ENCODE results near the gene KRTAP4-1. TPM values are rescaled to one million over a fixed set of nuclear protein-coding genes. Genes with fewer than 3 reads are reported as not detected.

Gene KRTAP4-1
- total RNA-seq, 1 donor from 2014 or later: not detected

DNA sequence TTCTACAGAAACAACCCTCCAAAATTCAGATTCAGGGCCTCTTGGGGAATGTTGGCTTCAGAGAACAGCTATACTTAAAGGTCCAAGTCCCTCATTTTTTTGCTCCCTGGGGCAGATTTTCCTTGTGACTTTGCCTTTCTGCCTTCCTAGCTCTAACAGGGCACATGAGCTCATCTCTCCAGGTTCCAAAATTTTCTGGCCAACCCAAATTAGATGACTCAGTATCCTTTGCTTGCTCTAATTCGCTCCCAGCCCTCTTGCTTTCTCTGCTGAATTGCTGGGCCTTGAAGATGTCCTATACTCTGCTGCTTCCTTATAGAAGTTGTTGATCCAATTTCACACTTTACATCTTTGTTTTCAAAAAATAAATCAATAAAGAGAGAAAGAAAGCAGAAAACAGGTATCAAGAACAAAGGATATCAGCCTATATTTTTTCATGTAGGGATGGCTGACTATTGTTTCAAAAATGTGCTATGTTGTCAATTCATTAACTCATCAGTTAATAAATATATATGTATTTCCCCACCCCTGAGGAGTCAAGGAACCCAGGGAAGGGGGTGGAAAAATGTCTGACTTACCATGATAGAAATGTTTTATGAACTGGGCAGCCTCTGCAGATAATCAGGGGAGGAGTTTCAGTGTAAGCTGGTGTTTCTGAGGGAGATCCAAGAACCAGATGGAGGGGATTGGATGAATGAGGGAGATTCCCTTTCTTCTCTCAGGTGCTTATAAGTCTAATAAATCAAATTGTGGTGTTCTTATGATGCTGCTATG lies 5.7 kb downstream of the KRTAP4-1 start:
- Mint-ChIP-seq H3K27ac (peak overlapping the region; percentile 9), H3K36me3 (ENCODE audit: low read depth) (no peaks in the 10 kb centered on the region), H3K4me1 (peaks cover 38% of the 10 kb centered on the region), H3K27me3 (no peaks in the 10 kb centered on the region), H3K9me3 (no peaks in the 10 kb centered on the region), H3K4me3 (no peak overlapping the region)
- TF ChIP-seq, protein P1, sequence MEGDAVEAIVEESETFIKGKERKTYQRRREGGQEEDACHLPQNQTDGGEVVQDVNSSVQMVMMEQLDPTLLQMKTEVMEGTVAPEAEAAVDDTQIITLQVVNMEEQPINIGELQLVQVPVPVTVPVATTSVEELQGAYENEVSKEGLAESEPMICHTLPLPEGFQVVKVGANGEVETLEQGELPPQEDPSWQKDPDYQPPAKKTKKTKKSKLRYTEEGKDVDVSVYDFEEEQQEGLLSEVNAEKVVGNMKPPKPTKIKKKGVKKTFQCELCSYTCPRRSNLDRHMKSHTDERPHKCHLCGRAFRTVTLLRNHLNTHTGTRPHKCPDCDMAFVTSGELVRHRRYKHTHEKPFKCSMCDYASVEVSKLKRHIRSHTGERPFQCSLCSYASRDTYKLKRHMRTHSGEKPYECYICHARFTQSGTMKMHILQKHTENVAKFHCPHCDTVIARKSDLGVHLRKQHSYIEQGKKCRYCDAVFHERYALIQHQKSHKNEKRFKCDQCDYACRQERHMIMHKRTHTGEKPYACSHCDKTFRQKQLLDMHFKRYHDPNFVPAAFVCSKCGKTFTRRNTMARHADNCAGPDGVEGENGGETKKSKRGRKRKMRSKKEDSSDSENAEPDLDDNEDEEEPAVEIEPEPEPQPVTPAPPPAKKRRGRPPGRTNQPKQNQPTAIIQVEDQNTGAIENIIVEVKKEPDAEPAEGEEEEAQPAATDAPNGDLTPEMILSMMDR (IDR thresholded peaks at IDR 0.05): no peak
- ATAC-seq (ENCODE audit: low read depth) (no peak), DNase-seq (no peak)
- intact Hi-C loops (cut with micrococcal nuclease): loop anchor here (5.0 kb wide), 1 partner anchor 47 kb away; no protein-coding TSS in a partner anchor
- ChIA-PET POLR2A (no interaction called here), CTCF (interaction anchor here (0.6 kb wide), 1 partner anchor 254 kb away, joined by 3 read pairs; no protein-coding TSS in a partner anchor)

DNA sequence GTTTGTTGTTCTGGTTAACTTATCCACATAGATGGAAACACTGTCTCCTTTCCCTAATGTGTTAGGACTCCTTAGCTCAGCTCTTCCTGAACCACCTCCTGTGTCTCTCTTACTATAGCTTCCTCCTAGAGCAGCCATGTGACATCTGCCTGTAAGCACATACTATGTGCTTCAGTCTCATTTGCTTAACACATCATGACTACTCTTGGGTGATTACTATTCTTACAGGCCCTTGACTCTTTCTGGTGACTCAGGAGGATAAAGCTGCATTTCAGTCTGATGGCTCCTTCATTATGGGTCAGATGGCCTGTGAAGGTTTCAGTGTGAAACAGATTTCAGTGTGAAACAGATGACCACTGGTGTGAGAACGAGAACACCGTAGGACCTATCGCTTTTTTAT lies 6.4 kb downstream of the KRTAP4-1 start:
- ChIA-PET POLR2A (no interaction called here), CTCF (interaction anchor here (0.6 kb wide), 1 partner anchor 255 kb away, joined by 3 read pairs; no protein-coding TSS in a partner anchor)
- DNase-seq: no peak
- peaks cover 39% of the 10 kb centered on the region for H3K4me1 Mint-ChIP-seq
- no peaks in the 10 kb centered on the region for H3K36me3 Mint-ChIP-seq (ENCODE audit: low read depth)
- H3K27me3 Mint-ChIP-seq: peaks cover 2% of the 10 kb centered on the region
- intact Hi-C loops (cut with micrococcal nuclease): loop anchor here (5.0 kb wide), 1 partner anchor 46 kb away; no protein-coding TSS in a partner anchor
- no peak overlapping the region for H3K4me3 Mint-ChIP-seq
- H3K9me3 Mint-ChIP-seq: no peaks in the 10 kb centered on the region
- peak; percentile 75 for ATAC-seq (ENCODE audit: low read depth)
- TF ChIP-seq, protein P1 (IDR thresholded peaks at IDR 0.05): no peak
- H3K27ac Mint-ChIP-seq: peak overlapping the region; percentile 21

DNA sequence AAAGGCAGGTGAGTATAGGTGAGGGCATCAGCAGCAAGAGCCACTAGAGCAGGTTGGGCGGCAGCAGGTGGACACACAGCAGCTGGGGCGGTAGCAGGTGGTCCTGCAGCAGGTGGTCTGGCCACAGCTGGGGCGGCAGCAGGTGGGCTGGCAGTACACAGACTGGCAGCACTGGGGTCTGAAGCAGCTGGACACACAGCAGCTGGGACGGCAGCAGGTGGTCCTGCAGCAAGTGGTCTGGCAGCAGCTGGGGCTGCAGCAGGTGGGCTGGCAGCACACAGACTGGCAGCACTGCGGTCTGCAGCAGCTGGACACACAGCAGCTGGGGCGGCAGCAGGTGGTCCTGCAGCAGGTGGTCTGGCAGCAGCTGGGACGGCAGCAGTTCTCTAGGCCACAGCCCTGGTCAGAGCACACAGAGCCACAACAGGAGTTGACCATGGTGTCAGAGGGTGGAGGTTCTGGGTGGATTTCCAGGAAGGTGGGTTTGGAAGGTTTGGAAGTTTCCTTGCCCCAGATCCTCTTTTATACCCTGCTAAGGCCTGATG lies 6.9 kb downstream of the KRTAP4-1 start, which contains the start of gene KRTAP4-2:
KRTAP4-2 (minus strand) TSS at position 495 of the 545 bp plus-strand sequence; CDS start at position 438, 57 bp downstream.
- ATAC-seq (ENCODE audit: low read depth) (no peak), DNase-seq (no peak)
- Mint-ChIP-seq H3K4me1 (peaks cover 41% of the 10 kb centered on the region), H3K27ac (peak within 1 kb of the TSS; percentile 21), H3K4me3 (no peak within 1 kb of the TSS), H3K36me3 (ENCODE audit: low read depth) (no peaks in the 10 kb centered on the region), H3K9me3 (no peaks in the 10 kb centered on the region), H3K27me3 (peaks cover 7% of the 10 kb centered on the region)
- CTCF ChIA-PET: no interaction called here
- intact Hi-C loops (cut with micrococcal nuclease): loop anchor here (1.0 to 5.0 kb wide), 2 partner anchors 45 to 131 kb away; no protein-coding TSS in a partner anchor
- TF ChIP-seq, protein P1 (IDR thresholded peaks at IDR 0.05): no peak
- POLR2A ChIA-PET: no interaction called here

DNA sequence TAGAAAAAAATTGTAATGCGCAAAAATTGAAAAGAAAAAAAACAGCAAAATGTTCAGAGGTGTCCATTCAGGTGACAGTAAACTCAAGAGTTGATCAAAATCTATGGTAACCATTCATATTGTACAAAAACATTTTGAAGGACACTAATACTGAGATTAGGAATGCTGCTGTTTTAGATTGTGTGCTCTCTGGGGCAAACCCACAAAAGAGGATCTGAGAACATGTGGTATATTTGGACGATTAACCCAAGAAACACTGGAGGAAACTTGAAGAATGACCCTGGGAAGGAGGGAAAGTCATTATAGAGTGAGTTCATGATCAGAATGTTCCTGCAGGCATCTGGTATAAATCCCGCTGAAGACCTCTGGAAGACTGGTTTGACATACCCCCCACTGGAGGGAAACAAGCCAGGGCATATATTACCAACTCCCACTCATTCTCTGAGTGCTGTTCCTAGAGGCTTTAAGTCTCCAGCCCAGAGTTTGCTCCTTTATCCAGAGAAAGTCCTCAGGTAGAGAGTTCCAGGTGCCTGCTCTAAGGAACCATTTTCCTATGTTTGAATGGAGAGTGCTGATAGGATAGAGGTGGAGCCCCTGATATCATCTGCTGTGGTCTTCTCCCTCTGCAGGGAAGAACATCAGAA lies 7.8 kb downstream of the KRTAP4-1 start:
- intact Hi-C loops (cut with micrococcal nuclease): loop anchor here (1.0 to 5.0 kb wide), 2 partner anchors 45 to 131 kb away; no protein-coding TSS in a partner anchor
- CTCF ChIA-PET: no interaction called here
- no peak for DNase-seq
- Mint-ChIP-seq H3K27me3 (peaks cover 8% of the 10 kb centered on the region), H3K27ac (peak overlapping the region; percentile 47), H3K4me1 (peaks cover 41% of the 10 kb centered on the region), H3K4me3 (peak overlapping the region; percentile 24), H3K9me3 (no peaks in the 10 kb centered on the region), H3K36me3 (ENCODE audit: low read depth) (no peaks in the 10 kb centered on the region)
- ATAC-seq (ENCODE audit: low read depth): peak; percentile 70
- POLR2A ChIA-PET: interaction anchor here (1.0 to 1.2 kb wide), 2 partner anchors 11 to 513 kb away, joined by 3 to 4 read pairs; no protein-coding TSS in a partner anchor
- TF ChIP-seq, protein P1 (IDR thresholded peaks at IDR 0.05): no peak
